ENCODE measurements around the gene ACTR1A.
"Not testable (repeated sequence)": the region's sequence is repeated elsewhere in the genome, so short reads cannot be mapped to it uniquely, and the experiment has no call there.

Gene ACTR1A

DNA sequence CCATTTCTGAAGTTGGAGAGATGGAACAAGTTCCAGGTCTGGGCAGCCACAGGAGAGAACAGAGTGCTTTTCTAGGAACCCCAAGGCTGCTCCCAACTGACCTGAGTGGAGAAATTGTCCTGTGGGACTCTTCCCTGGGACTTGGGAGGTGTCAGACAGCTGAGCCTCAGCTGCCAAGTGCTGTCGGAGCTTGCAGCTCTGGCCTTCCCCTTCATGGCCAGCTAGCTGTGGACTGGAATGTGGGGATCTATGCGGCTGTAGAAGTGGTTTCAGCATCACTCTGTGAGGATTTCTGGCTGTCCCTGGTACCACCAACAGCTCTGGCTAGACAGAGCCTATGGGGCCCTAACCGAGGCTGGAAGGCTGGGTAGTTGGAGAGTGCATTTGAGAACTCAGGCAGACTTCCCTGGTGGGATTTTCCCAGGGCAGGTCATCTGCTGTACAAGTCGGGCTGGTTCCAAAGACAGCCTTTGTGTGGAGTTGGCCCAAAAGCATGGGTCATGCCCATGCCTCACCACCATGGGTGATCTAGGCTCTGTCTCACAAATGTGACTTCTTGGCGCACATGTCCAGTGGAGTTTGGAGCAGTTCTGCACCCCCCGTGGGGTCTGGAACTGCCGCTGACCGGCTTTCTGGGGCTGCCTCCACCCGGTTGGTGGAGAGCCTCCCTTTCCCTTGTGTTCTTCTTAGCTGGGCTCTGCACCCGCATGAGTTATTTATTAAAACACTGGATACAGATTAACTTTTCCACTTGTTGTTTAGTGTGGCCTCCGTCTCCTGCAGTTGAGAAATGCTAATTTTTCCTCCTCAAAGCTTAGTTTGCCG, 12.2 kb upstream of the ACTR1A start:
- DNase-seq: no peak

DNA sequence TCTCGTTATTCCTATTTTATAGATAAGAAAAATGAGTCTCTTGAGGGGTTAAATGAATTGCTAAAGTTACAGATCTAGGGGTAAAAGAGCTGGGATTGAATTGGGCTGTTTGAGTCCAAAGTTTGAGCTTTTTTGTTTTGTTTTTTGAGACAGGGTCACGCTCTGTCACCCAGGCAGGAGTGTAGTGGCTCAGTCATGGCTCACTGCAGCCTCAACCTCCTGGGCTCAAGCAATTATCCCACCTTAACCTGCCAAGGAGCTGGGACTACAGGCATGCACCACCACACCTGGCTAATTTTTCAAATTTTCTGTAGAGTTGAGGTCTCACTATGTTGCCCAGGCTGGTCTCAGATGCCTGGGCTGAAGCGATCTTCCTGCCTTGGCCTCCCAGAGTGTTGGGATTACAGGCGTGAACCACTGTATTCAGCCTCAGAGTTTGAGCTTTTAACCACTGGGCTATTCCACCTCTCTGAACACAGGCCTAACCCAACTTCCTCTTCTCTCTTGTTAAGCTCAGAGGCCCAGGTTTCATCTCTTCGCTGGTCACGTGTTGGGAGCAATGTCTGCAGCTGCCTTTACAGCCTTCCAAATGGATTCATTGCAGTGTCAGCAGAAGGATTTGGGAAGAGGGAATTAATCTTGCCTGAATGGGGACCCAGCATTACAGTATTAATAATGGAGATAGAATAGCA, 9.2 kb upstream of the ACTR1A start:
- no peak for DNase-seq

DNA sequence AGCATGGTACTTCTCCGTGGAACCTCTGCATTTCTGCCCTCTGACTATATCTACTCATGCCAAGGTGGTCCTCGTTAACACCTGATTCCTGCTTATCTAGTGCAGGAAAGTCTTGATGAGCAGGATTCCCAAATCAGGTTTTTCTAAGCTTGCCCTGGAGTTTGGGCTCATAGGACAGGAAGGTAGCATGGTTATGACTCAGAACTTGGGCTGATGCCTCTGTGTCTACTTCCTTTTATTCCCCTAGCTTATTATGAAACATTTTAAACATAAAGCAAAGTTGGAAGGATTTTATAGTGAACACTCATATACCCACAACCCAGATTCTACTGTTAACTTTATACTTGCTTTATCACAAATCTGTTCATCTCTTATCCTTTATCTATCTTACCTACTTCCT, 6.9 kb upstream of the ACTR1A start:
- no peak for DNase-seq

DNA sequence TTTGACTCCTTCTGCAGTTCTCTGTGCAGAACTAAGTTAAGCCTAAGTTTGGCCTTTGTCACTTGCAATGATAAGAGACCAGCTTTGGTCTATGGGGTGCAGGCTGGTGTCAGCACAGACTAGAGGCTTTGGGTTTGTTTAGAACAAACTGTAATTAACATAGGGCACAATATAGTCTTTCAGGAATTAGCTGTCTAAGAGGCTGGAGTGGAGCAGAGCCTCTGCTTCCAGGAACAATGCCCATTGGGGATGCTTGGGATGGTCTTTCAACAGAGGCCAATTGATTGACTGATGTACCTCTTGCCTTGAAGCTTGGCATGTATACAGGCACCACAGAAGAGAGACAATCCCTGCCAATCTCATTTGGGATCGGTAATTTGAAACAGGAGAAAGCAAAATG, 6.0 kb upstream of the ACTR1A start:
- DNase-seq: no peak

DNA sequence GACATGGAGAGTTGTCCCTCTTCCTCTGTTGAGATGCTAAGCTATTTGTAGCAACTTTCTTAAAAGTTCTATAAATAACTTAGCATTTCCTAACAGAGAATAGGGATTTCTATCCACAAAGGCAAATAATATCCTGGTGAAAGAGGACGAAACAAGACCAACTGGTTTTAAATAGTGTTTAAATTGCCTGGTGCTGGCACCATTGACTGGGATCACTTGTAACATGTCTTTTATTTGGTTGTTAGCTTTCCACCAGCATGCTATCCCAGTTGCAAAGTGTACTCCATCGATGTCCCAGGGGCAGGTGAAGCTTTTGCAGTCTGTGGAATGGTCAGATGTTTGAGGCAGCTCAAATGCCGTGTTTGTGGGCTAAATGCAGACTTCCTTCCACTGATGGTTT, 5.0 kb upstream of the ACTR1A start:
- no peak for DNase-seq

DNA sequence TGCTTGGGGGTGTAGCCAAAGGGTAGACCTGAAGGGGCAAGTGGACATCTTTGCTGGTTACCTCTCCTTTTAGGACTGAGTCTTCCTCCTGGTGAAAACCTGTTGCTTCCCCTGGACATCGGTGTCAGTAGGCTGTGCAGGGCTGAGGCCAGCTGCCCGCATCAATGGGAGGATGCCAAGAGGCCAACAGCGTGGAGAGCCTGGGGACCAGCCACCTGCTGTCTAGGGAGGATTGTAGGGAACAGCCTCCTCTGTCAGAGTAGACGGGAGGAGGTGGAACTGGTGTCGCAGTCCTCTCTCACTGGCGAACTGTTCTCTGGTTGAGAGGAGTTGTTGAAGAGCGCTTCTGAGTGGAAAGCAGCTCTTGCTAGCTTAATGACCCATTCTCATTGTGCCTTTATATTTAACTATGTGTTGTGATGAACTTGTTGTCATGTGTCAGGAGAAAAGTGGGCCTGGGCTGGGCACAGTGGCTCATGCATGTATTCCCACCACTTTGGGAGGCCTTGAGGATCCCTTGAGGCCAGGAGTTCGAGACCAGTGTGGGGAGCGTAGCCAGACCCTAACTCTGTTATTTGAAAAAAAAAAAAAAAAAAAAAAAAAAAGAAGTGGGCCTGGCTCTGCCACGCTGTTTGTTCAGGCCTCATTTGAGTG, 3.1 kb upstream of the ACTR1A start:
- DNase-seq: no peak

DNA sequence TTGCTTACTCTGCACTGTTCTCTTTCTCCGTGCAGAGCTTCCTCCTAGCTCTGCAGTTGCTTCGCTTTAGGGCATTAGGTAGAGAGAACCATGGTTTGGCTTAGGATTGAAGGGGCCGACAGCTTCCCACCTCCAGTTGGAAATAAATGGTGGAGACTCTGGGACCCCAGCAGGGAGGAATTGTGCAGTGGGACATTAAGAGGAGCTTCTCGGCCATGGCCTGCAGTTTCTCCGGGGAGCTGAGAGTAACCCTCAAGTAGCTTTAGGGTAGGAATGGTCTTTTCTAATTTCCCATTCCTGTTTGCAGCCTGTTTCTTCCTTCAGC, 2.4 kb upstream of the ACTR1A start:
- DNase-seq: no peak

- no peak for DNase-seq
Observed at GRCh38 chr10:102504179-102504975, 1.9 kb upstream of the ACTR1A start.

DNA sequence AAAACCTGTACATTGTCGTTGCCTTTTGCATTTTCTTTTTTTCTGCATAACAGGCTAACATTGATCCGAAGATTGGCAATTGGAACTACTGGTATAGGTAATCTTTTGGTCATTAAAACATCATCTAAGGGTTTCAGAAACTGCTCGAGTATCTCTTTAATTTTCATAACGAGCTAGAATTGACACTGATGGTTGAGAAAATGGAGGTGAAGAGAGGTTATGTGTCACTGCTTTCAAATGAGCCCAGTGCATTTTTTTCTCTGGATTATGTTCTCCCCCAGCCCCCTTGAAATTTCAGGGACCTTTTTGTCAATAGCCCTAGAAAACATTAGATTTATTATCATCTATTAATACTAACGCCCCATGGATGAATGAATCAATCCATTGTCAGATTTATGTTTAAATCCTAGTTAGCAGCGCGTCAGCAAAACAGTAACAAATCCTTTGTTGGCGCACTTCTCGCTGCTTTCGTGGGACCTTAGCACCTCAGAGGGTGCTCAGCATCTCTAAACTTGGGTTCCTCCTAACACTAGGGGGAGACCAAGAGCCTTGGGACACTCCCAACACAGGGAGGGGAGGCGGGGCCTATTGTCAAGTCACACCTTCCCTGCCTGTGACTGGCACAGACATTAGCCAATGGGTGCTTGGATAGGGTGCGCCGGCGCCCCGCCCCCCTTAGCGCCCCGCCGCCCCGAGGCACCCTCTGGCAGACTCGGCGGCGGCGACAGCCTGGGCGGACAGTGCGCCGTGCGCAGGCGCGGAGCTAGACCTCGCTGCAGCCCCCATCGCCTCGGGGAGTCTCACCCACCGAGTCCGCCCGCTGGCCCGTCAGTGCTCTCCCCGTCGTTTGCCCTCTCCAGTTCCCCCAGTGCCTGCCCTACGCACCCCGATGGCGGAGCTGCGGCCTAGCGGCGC, 1.0 kb upstream of the ACTR1A start, which contains the start of gene SUFU:
Gene SUFU (plus strand): TSS at position 709 of the 915 bp plus-strand sequence. CDS start 181 bp downstream, at position 890.
- DNase-seq: peak; percentile 99

GRCh38 chr10:102502029-102502336, 529 bp downstream of the ACTR1A start:
- DNase-seq: peak; percentile 96

GRCh38 chr10:102501201-102502028, 1.1 kb downstream of the ACTR1A start:
- DNase-seq: no peak

- DNase-seq: not testable (repeated sequence)
Observed at GRCh38 chr10:102500686-102501085, 1.8 kb downstream of the ACTR1A start.

GRCh38 chr10:102499356-102499755, 3.2 kb downstream of the ACTR1A start:
- no peak for DNase-seq

DNA sequence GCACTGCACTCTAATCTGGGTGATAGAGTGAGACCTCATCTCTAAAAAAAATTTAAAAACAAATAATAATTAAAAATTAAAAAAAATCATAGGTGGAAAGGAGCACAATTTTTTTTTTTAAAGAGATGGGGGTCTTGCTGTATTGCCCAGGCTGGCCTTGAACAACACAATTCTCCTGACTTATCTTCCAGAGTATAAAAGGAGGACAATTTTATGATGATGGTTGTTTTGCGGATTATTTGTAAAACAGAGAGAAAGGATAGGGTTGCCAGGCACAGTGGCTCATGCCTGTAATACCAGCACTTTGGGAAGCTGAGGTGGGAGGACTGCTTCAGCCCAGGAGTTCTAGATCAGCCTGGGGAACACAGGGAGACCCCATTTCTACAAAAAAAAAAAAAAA, 5.0 kb downstream of the ACTR1A start:
- DNase-seq: no peak

DNA sequence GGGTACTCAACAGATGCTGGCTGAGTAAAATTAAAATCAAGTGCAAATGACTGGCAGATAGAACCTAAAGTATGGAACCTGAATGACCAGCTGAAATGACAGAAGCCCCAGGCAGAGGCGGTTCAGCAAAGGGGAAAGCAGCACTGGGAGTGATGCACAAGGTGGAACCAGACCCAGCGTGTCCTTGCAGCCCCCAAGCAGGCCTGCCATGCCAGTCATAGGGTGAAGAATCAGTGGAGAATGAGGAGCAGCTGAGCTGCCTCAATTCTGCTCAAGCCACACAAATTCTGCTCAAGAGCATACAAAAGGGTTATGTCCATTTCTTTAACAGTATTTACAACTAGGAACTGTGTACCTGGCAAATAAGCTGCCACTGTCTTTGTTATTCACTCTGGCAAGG, 8.7 kb downstream of the ACTR1A start:
- DNase-seq: no peak

DNA sequence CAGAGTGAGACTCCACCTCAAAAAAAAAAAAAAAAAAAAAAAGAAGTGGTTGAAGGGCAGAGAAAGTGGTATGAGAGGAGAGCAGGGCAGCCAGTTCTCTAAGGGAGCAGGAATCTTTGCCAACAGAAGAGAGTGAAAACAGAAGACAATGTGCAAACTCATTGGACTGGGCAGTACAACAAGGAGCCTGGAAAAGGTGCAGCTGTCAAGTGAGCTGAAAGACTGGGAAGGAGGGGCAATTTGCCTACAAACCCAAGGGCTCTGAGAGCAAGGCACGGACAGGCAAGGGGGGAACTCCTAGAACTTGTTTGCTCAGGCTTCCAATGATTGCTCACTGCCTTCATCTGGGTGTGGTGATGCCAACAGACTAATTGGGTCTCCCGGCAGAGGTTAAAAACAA, 9.5 kb downstream of the ACTR1A start:
- no peak for DNase-seq

DNA sequence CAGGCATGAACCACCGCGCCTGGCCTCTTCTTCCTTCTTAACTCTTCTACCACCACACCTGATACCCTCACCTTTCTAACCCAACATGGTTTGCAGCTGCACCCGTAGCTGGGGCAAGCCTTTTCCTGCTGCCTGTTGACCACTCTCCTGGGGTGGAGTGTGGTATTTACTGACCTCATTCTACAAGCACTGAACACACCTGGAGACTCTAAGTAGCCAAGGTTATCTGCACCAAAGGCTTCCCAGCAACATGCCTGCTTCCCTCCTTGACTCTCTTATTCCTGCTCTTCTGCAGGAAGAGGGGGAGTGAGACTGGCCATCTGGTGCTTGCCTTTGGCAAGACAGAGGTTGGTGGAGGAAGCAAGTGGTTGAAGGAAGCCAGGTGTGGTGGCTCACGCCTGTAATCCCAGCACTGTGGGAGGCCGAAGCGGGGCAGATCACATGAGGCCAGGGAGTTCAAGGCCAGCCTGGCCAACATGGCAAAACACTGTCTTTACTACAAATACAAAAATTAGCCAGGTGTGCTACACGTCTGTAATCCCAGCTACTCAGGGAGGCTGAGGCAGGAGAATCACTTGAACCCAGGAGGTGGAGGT, 10.1 kb downstream of the ACTR1A start:
- DNase-seq: no peak

DNA sequence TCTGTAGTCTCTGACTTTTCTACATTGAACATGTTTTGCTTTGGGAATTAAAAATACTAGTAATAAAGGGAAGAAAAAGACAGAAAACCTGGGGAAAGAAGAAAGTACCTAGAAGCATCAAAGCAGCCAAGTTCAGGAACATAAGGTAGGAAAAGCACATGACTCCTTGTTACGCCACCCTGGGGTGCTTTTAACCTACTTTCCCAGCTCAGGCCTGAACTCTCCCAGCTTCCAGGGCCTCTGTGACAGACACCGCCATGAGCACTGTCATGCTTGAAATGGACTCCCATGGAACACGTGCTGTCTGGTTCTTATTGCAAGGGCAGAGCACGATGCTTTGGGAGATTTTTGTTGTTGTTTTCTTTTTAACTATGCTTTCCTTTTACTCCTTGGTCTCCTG, 11.4 kb downstream of the ACTR1A start:
- no peak for DNase-seq

DNA sequence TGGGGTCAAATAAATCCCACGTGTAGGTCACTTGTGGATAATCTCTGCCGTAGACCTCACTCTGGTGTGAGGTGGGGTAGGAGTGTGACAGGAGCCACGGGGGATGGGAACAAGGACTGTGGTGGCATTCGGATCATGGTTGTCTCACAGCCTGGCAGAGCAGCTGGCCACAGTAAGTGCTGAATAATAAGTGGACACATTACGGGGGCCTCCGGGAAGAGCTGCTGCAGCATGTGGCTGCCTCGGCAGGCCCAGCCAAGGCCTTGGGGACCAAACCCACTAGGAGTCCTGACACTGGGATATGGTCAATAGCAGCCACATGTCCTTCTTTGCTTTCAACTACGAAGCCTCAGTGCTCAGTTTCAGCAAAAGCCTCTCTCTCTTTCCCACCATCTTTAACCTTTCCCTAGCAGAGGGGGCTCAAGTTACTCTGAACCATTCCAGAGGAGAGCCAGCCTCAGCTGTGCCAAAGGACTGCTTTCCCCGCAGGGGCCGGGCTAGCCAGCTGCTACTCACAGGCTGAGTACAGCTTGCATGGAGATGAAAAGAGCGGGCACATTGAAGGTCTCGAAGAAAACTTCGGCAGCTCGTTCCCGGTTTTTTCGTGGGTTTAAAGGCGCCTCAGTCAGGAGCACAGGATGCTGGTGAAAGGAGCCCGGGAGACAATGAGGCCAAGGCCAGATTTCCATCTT, 17.3 kb downstream of the ACTR1A start:
- no peak for DNase-seq

DNA sequence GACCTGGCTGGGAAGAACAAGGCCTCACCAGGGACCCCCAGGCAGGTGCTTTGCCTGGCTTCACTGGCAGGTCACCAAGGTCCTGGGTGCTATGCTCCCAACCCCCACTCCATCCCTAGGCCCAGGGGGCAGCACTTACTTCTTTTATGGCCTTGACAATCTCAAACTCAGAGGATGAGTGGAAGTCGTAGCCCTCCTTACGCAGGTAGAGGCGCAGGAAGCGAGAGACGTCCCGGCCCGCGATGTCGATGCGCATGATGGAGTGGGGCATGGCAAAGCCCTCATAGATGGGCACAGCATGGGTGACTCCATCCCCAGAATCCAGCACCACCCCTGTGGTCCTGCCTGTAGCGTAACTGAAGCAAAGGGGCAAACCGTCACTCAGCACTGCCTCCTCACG, 18.5 kb downstream of the ACTR1A start:
- DNase-seq: no peak

Measured in NCI-H1436 (cell line).